CMK (cell line): ENCODE results near the gene PDE4D.

Experiments
- DNase-seq: peaks from one replicate; pipeline ENCODE4 v3.0.0-alpha.2; 2010; ENCODE audit warnings: low read depth

The PDE4D gene

DNA sequence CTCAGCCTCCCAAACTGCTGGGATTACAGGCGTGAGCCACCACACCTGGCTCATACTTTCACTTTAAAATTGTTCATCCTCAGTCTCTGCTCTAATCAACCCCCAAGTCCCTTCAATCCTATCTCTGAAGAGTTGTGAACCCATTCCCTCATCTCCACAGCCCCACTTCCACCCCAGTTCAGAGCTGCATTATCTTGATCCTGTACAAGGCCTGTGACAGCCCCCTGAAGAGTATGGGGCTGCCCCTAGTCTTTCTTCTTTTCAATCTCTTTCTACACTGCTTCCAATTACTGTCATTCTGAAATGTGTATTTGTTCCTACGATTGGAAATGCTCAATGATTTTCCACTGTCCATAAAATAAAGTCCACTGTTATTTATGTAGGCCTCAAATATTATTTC is 722.4 kb downstream of the PDE4D start:
- DNase-seq = no peak

DNA sequence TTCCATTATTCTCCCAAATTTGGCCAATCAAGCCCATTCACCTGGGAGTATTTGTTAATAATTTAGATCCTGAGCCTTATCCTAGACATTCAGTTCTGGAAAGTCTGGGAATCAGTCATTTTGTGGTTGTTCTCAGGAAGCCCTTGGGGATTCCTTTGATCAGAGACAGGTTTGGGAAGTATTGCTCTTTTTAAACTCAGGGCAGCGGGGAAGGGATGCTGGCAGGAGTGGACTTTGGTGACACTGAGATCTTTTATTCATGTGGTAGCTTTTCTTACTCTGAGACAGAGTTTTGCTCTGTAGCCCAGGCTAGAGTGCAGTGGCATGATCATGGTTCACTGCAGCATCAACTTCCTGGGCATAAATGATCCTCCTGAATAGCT is 723.8 kb downstream of the PDE4D start:
- no peak for DNase-seq

DNA sequence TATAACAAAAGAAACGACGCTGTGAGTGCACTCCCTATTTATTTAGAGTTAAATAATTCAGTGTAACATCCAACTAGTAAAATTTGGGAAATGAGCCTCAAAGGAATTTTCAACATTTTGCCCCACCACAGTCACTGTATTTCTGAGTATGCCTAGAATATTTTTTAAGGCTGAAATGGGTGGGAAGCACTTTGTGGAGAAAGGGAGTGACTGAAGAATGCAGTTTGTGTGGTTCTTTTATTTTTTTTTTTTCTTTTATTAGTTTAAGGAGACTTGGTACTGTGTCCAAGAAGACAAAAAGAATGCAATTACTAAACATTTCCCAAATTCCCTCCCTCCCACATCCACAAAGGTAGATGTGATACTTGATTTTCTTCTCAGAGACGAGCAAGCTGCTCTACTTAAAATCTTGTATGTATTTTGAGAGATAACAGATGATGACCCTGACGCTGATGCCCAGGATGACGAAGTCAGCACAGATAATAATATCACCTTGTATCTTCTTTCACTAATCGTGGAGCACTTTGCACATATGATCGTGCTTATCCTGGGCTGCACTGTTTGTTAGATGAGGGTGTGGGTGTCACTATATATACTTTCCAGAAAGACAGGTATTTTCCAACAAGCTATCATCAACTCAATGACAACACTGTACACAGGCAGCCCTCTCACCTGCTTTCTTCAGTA is 724.3 kb downstream of the PDE4D start:
- no peak for DNase-seq

DNA sequence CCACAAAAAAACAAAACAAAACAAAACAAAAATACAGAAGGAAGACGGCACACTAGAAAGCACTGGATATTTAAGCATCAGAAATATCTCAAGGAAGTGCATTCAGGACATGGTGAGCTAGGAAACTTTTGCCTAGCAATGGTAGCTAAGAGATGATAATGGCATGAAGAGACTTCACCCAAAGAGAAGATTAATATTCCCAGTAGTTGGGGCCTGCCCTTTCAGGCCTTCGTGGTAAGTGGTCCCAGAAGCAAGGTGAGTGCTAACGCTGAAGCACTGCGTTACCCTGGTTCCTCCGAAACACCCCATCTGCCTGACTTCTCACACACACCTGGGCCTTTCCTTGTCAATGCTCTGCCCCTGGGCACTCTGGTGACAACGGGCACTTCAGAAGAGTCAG is 725.5 kb downstream of the PDE4D start:
- DNase-seq = no peak

DNA sequence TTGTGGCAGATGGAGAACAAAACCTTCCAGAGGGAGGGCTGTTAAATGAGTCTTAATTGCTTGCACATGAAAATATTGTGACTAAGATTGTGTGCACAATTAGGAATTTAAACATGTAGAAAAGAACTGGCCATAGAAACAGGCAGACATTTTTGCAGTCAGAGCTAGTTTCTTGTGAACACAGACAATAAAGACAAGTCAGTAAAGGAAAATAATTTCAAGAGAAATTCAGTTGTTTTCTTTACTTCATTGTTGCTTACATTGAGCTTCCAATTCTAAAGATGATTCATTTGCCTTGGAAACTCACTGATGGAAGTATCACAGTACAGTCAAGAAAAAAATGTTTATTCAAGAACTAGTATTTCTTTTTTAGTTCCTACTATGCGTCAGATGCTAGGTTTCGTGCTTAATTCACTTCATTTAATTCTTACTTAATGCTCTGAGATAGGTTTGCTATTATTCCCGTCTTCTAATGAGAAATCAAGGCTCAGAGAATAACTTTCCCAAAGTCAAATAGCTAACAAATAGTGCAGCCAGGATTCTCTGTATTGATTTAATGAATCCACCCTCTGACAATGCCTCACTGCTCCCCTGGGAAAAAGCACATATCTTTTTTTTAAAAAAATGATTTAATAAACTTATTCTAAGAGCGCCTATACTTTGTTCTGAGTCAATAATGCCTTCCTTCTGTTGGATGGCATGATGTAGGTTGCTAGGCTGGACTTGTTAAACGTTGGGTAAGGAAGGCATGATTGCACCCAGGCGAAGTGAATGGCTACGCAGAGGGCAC is 729.3 kb downstream of the PDE4D start:
- DNase-seq = no peak

DNA sequence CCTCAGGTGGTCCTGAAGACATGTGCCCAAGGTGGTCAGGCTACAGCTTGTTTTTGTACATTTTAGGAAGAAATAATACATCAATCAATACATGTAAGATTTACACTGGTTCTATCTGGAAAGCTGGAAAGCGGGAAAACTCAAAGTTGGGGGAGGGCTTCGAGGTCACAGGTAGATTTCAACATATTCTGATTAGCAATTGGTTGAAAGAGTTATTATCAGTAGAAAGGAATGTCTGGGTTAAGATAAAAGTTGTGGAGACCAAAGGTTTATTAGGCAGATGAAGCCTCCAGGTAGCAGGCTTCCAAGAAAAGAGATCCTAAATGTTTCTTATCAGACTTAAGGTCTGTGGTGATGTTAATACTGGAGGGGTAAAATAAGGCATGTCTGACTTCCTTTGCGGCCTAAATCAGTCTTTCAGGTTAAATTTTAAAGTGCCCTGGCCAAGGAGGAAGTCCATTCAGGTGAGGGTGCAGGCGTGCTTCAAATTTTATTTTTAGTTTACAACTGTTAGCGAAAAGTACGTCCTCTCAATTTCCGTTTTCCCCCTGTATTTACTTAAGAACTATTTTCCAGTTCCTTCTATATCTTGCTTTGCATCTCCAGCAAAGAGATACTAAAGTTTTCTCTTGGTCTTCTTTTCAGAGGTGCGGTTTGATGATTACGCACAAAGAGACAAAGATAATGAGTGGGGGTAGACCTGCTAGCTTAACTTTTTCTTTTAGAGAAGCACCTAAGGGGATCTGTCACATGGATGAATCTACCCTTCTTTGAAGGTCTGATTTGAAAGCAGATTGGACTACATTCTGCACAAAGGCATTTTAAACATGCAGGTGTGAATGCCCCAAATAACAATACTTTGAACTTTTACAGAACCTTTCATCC is 732.1 kb downstream of the PDE4D start:
- no peak for DNase-seq

DNA sequence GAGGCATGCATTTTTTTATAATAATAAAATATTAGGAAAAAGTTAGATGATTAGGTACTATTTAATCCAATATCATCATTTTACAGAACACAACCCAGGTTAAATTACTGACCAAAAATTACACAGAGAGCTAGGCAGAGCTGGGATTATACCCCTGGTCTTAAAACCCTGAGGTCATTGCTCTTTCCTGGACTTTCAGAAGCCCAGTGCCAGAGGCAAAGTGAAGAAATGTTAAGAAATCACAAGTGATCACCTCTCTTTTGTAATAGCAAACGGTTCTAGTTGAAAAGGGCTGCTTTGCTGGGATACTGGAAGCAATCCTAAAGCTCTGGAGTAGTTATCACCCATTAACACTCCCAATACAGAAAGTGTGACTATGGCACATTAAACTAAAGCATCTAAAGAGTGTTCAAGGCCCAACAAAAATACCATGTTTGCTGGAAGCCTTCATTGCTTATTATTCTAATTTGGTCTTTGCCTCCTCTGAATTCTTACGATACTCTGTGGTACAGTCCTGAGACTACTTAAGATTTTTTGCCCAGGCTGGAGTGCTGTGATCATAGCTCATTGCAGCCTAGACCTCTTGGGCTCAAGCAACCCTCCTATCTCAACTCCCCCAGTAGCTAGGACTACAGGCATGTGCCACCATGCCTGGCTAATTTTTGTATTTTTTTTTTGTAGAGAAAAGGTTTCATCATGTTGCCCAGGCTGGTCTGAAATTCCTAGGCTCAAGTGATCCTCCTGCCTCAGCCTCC is 734.7 kb downstream of the PDE4D start:
- DNase-seq = no peak

DNA sequence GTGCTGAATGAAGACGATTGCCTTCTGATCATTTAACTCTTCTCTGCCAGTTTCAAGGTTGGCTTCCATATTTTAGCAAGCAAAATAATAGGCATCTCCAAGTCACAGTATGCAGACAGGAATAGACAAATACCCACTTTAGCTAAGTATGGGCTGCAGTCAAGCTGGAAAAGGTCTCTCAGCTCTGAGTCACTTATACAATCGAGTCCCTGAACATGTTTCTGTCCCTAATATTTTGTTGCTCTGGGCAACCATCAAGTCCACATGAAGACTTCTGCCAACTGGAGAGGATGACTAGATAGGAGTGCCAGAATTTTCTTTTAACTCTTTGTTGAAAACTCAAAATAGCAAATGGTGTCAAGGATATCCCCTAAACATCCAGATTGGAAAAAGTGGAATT is 735.4 kb downstream of the PDE4D start:
- DNase-seq = no peak

DNA sequence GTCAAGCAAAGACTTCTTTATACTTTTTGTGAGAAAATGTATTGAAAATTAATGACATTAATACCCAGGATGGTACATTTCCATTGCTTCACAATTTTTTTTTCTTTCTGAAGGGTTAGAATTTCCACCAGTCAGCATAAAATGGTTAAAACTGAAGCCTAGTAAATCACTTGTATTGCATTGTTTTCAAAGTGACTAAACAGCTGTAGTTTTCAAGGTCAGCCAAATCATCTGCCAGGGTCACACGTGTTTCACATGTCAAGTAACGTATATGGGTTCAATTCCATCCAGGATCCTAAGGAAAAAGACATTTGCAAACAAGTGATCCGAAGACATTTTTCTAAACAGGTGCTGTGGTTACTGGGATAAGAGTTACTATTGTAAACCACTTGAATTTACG is 736.5 kb downstream of the PDE4D start:
- no peak for DNase-seq

DNA sequence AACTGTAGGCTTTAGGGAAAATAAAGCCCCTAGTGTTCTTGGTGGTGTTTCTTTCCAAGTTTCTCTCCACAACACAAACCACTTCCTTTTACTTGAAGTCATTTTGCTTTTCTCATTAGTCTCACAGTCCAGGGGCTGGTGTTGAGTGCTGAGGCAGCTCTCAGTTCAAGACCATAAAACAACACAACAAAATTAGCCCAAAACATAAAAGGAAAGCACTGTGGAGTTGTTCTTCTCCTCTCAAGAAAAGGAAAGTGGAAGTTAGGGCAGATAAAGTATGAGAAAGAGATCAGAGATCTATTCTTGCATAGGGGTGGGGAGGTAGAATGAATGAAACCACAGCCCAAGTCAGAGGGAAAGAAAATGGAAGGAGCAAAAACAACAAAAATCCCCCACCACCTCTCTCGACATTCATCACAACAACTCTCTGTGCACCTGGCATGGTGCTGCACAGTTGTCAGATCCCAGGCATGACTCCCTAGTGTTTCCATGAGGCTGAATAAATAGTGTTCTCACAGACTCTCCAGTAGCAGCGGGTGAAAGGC is 740.8 kb downstream of the PDE4D start:
- DNase-seq = no peak

DNA sequence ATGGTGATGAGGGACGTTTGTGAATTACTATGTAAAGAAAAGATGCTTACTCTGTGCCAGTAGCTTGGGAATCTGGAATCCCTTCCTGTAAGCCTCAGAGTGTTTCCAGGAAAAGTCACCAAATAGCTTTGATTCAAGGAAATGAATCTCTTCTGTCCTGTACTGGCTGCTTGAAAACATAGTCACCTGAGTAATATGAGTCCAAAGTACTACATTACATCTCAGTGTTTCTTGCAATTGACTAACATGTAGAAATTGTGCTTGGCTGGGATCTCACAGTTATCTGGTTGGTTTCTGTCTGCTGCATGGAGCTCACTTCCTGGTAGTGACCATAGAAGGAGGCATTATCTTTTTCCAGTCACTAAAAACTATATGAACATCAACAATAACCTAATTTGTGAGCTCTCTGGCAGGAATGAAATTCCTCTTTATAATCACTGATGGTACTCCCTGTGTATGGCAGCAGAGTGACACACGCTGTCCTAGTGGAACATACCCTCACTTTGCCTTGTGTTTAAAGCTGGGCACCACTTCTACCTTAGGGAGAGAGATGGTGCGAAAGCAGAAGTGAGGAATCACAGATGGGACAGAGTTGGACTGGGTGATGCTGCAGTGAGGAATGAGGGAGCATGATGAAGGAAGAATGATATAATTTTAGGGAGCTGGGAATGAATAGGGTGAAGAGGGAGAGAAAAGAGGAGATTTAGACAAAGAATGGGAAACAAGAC is 742.2 kb downstream of the PDE4D start:
- no peak for DNase-seq

DNA sequence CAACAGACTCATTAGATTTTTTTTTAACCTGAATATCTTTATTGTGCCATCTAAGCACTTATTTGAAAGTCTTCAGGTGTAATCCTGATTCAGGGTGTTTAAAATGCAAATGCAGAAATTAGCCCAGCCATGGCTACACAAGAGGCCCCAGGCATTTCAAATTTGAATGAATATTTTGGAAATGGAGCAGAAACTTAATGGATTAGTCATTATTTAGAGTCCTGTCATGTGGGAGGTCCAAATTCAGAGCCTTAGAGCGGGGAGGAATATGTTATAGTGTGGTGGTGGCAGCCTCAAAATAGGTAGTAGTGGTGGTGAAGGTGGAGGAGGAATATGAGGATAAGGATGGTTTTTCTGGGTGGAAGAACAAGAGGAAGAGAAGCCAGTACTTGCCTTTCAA is 743.7 kb downstream of the PDE4D start:
- DNase-seq = no peak

DNA sequence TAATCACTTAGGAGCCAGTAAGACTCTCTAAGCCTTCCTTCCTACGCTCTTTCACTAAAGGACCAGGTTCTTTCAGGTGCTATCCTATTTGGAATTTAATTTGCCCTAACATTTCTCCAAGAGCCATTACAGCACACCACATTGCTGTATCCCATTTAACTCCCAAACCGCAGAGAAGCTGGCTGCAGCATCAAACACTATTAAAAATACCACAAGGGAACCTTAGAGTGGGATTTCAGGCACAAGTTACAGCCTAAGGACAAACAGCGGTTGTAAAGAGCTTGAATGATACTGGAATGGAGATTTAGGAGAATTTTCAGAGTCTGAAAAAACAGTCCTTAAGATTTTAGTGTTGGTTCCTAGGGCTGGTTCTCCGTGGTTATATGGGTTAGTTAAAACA is 744.3 kb downstream of the PDE4D start:
- no peak for DNase-seq

DNA sequence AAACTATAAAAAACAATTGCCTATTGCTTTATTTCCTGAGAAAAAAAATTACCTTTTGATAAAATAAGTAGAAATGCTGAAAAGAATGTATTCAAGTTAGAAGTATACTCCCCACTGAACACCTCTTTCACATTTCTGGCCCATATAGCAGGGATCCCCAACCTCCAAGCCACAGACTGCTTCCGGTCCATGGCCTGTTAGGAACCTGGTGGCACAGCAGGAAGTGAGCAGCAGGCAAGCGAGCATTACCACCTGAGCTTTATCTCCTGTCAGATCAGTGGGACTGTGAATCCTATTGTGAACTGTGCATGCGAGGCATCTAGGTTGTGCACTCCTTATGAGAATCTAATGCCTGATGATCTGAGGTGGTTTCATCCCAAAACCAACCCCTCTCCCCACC is 746.8 kb downstream of the PDE4D start:
- no peak for DNase-seq

DNA sequence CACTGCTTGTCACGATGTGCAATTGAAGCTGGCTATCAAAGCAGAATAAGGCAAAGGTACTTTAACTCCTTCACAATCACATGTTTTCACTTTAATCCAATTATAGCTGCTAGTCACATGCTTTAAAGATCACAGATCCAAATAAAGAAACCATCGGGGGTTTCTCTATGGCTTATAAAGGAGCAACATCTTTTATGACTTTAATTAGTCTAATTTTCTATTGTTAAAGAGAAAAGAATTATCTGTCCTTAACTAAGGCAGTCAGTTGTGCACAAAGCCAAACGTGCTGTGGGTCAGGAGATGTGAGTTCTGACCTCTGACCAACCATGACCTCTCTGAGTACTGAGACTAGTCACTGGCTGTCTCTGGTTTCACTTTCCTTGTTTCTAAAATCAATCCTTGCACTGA is 749.6 kb downstream of the PDE4D start:
- DNase-seq = no peak

DNA sequence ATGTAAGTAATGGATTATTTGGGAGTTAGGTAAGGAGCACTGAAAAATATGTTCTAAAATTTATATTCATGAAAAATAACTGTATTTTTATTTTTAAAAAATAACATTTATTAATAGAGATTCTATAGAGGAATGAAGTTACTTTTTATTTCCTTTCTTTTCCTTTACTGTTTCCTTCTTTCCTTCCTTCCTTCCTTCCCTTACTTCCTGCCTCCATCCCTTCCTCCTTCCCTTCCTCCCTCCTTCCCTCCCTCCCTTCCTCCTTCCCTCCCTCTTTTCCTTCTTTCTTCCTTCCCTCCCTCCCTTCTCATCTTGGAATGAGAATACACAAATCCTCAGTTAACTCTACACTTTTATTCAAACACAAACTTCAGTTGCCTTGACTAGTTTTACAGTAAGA is 750.6 kb downstream of the PDE4D start:
- no peak for DNase-seq

DNA sequence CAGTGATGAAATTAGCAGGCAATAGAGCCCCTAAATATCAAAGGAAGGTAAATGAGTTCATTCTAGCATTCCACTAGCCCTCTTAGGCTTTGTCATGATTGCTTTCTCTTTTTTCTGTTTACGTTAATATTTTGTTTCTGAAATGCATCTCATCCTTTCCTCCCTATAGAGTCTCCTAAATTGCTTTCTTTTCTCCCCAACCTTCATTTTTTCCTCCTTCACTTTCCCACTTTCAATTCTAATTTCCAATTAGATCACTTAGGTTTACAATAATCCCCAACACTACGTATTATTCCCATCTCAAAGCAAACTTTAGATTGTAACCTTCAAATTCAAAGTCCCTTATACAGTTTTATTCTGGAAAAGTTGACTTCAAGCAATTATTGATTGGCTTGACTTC is 751.4 kb downstream of the PDE4D start:
- no peak for DNase-seq

DNA sequence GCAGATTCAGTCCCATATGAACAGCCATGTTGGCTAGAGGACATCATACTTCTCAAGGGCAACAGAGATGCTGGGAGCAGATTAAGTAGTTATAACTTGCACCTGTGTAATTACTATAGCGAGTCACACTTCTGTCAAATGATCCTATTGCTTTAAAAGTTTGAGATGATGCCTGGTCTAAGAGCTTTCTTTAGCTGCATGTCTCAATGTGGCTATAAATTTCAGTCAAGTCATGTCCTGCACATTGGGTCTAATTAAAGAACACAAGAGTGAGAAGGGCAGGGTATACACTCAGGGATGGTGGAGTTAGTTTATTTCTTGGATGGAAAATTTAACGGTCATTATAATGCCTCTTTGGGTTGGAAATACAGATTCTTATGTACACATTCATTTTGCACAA is 753.4 kb downstream of the PDE4D start:
- DNase-seq = no peak

DNA sequence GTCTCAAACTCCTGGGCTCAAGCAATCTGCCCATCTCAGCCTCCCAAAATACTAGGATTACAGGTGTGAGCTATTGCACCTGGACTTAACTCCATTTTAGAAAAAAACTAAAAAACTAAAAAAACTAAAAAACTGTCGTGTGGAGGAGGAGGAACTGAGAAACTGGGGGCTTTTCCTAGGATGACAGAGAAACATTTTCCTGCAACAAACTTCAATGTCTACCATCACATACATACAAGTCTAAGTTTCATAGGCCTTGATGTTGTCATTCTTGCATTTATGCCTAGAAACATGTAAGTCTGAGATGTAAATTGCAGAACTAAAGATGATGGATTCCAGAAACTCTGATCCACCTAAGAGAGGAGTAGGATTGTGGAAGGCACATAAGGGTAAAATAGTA is 753.8 kb downstream of the PDE4D start:
- DNase-seq = no peak

DNA sequence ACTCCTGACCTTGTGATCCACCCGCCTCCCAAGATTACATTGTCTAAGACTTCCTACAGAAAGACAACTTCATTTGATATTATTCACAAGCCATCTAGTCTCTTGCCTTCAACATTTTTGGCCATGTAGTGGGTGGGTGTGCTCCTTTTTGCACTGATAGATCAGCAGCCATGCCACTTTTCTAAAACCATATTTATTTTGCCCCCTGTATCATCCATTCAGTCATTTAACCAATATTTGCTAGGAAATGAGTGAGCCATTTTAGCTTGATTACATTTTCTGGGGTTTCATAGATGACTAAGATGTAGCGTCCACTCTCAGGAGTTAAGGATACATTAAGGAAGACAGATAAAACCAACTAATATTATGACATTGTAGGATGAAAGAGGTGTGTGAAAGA is 755.0 kb downstream of the PDE4D start:
- DNase-seq = no peak

DNA sequence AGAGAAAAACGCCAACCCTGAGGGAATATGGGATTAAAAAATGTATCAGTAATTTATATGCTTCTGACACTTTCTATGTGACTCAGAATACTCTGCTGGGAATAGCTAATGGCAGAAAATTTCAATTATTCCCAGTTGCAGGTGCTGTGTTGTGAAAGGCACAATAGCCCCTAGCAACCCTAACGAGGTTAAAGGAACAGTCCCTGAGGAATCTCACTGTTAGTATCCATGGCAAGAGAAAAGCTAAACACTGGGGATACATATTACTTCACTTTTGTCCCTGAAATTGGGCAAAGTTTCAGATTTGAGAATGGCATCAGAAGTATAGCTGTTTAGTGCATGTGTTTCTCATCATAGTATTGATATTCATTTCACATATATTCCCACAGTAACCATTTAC is 755.7 kb downstream of the PDE4D start:
- no peak for DNase-seq
